CD4-positive, alpha-beta T cell (primary cell): Measurements from ENCODE around the gene CEACAM7. TPM values are rescaled to one million over a fixed set of nuclear protein-coding genes. Genes with fewer than 3 reads are reported as not detected.

ENCODE experiments used
- ATAC-seq: fragments of 200-7000 bp; cut with Tn5 transposase; one replicate; pipeline ENCODE4 v1.10.0; 2022; ENCODE audit warnings: mild to moderate bottlenecking; ENCODE audit not compliant: poor library complexity
- CTCF ChIA-PET: fragments of 350-600 bp; sonication (Branson Sonifier 250); formaldehyde crosslinking; loops from one replicate; lab custom pipeline; 2021; ENCODE audit warnings: antibody characterized with exemption, inconsistent platforms; lab: Charles Lee
- POLR2A ChIA-PET: fragments of 350-600 bp; sonication (Branson Sonifier 250); formaldehyde crosslinking; loops from one replicate; lab custom pipeline; 2021; ENCODE audit warnings: antibody characterized with exemption, inconsistent platforms; lab: Charles Lee
- DNase-seq, 14 experiments: peaks; one replicate each; pipeline ENCODE4 v3.0.0-alpha.2; 2013 to 2020; ENCODE audit warnings: mixed read lengths in 2 of 14
- H3K27ac ChIP-seq, 2 donors: one replicate each; pipeline versions ENCODE4 v1.5.1 to v1.7.0; 2013; ENCODE audit warnings: low read length in 2 of 2, low read depth in 1 of 2, mild to moderate bottlenecking in 1 of 2
- H3K27me3 ChIP-seq, 2 experiments: 1 replicate in 1 of 2; 2 replicates in 1 of 2; pipeline versions ENCODE4 v1.6.1 to v1.7.0; 2013; ENCODE audit warnings: low read length in 2 of 2, control low read depth in 1 of 2, mild to moderate bottlenecking in 1 of 2, moderate library complexity in 1 of 2; ENCODE audit not compliant: insufficient read depth in 2 of 2, control insufficient read depth in 1 of 2
- H3K36me3 ChIP-seq: one replicate; pipeline ENCODE4 v1.6.1; 2013; ENCODE audit warnings: low read length, control low read depth; ENCODE audit not compliant: insufficient read depth
- H3K4me1 ChIP-seq: one replicate; pipeline ENCODE4 v1.6.1; 2013; ENCODE audit warnings: low read length, control low read depth; ENCODE audit not compliant: insufficient read depth
- H3K4me3 ChIP-seq: one replicate; pipeline ENCODE4 v1.5.1; 2013; ENCODE audit warnings: mild to moderate bottlenecking, low read length, moderate library complexity
- H3K9me3 ChIP-seq, 2 experiments: 1 replicate in 1 of 2; 2 replicates in 1 of 2; pipeline versions ENCODE4 v1.6.1 to v1.7.0; 2013; ENCODE audit warnings: low read length in 2 of 2, mild to moderate bottlenecking in 2 of 2, control low read depth in 1 of 2, moderate library complexity in 1 of 2; ENCODE audit not compliant: control insufficient read depth in 1 of 2, insufficient read depth in 1 of 2
- H3K27ac Mint-ChIP-seq: one replicate; pipeline ENCODE4 v1.8.0; 2020; ENCODE audit warnings: mixed read lengths
- H3K27me3 Mint-ChIP-seq: one replicate; pipeline ENCODE4 v1.8.0; 2021; ENCODE audit warnings: mixed read lengths
- H3K36me3 Mint-ChIP-seq: one replicate; pipeline ENCODE4 v1.8.0; 2021; ENCODE audit warnings: low read depth, mixed read lengths
- H3K4me1 Mint-ChIP-seq: one replicate; pipeline ENCODE4 v1.8.0; 2021; ENCODE audit warnings: low read depth, mixed read lengths
- H3K4me3 Mint-ChIP-seq: one replicate; pipeline ENCODE4 v1.8.0; 2020; ENCODE audit warnings: mild to moderate bottlenecking, mixed read lengths
- H3K9me3 Mint-ChIP-seq: one replicate; pipeline ENCODE4 v1.8.0; 2020; ENCODE audit warnings: mixed read lengths
- CTCF ChIP-seq: fragments of 200-600 bp; IDR thresholded peaks from one replicate; pipeline ENCODE4 v1.8.0; 2022; ENCODE audit warnings: antibody characterized with exemption, mild to moderate bottlenecking
- intact Hi-C, 2 experiments: fragments of 100-400 bp; cut with DNase I in 1 of 2; cut with micrococcal nuclease in 1 of 2; formaldehyde crosslinking; loops; one replicate each; pipeline versions ENCODE4 v1.15.1 to v1.9.0; 2023 to 2025; cut with DNase I, micrococcal nuclease
- total RNA-seq, 174 experiments: library from RNA in 2 of 174; stranded (reverse) in 2 of 174; gene quantifications; one replicate each; pipeline ENCODE4 v1.2.3 and lab custom pipeline; 2021 to 2026

CEACAM7 gene
- total RNA-seq, 2 experiments from 2014 or later = not detected

- ChIA-PET CTCF (interaction anchor here (1.4 kb wide), 1 partner anchor 10 kb away, joined by 4 read pairs; no protein-coding TSS in a partner anchor), POLR2A (no interaction called here)
- Mint-ChIP-seq H3K4me3 (no peak overlapping the region), H3K36me3 (no peaks in the 10 kb centered on the region), H3K9me3 (peaks cover 4% of the 10 kb centered on the region), H3K4me1 (no peaks in the 10 kb centered on the region), H3K27me3 (peaks cover 60% of the 10 kb centered on the region), H3K27ac (no peak overlapping the region)
- Histone ChIP-seq H3K4me3 (no peak overlapping the region), H3K9me3 (peaks cover 10 to 22% of the 10 kb centered on the region in 2 experiments), H3K36me3 (no peaks in the 10 kb centered on the region), H3K27ac (no peak overlapping the region), H3K27me3 (peaks cover 12 to 16% of the 10 kb centered on the region in 2 experiments), H3K4me1 (no peaks in the 10 kb centered on the region)
- TF ChIP-seq CTCF = no peak
- intact Hi-C loops = no loop called here
- no peak for DNase-seq
- ATAC-seq = no peak
Measured at GRCh38 chr19:41696402-41697197, 8.5 kb upstream of the CEACAM7 start.

GRCh38 chr19:41695745-41696144 lies 7.7 kb upstream of the CEACAM7 start:
- Mint-ChIP-seq H3K9me3 (peaks cover 4% of the 10 kb centered on the region), H3K4me1 (no peaks in the 10 kb centered on the region)

More at GRCh38 chr19:41695745-41696144, 7.7 kb upstream of the CEACAM7 start:
- Mint-ChIP-seq H3K27ac (no peak overlapping the region), H3K27me3 (peaks cover 67% of the 10 kb centered on the region), H3K36me3 (peaks cover 7% of the 10 kb centered on the region), H3K4me3 (no peak overlapping the region)
- ChIA-PET POLR2A (no interaction called here), CTCF (no interaction called here)
- Histone ChIP-seq H3K36me3 (no peaks in the 10 kb centered on the region), H3K9me3 (peaks cover 10 to 25% of the 10 kb centered on the region in 2 experiments), H3K27me3 (peaks cover 12 to 24% of the 10 kb centered on the region in 2 experiments), H3K4me1 (no peaks in the 10 kb centered on the region), H3K4me3 (no peak overlapping the region), H3K27ac (no peak overlapping the region)
- ATAC-seq = no peak
- DNase-seq = no peak
- intact Hi-C loops = no loop called here
- TF ChIP-seq CTCF = no peak
